ENCODE data around the gene SYPL2. TPM values are rescaled to one million over a fixed set of nuclear protein-coding genes. Genes with fewer than 3 reads are reported as not detected.
A peak's percentile ranks its signal among the peaks of the same experiment; 100 is the strongest.

The SYPL2 gene
- total and polyA plus RNA-seq, 9 donors = 0.31 to 5.1 (median 2.4) TPM

DNA sequence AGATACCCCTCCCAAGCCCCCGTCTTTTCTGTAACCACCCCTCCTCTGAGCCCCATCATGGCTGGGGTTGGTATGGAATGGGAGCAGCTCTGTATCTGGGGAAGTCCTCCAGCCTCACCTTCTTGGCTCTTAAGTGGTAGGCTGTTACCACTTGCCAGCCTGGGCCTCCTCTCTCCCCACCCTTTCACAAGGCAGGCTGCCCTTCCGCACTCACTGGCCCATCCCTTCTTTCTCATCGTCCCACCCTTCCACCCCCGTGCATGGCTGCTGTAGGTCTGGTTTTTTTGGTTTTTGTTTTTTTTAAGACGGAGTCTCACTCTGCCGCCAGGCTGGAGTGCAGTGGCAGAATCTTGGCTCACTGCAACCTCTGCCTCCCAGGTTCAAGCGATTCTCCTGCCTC lies 32.7 kb downstream of the SYPL2 start:
- intact Hi-C loops (cut with DNase I) = no loop called here
- TF ChIP-seq, protein P1, sequence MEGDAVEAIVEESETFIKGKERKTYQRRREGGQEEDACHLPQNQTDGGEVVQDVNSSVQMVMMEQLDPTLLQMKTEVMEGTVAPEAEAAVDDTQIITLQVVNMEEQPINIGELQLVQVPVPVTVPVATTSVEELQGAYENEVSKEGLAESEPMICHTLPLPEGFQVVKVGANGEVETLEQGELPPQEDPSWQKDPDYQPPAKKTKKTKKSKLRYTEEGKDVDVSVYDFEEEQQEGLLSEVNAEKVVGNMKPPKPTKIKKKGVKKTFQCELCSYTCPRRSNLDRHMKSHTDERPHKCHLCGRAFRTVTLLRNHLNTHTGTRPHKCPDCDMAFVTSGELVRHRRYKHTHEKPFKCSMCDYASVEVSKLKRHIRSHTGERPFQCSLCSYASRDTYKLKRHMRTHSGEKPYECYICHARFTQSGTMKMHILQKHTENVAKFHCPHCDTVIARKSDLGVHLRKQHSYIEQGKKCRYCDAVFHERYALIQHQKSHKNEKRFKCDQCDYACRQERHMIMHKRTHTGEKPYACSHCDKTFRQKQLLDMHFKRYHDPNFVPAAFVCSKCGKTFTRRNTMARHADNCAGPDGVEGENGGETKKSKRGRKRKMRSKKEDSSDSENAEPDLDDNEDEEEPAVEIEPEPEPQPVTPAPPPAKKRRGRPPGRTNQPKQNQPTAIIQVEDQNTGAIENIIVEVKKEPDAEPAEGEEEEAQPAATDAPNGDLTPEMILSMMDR (IDR thresholded peaks at IDR 0.05) = no peak
- no peak for TF ChIP-seq EP300 (IDR thresholded peaks at IDR 0.05)
- no peak for TF ChIP-seq POLR2A (IDR thresholded peaks at IDR 0.05)
- Histone ChIP-seq H3K27ac (peak overlapping the region in 1 of 2 donors; percentile 56), H3K4me1 (ENCODE audit: insufficient read depth) (peaks cover 21% of the 10 kb centered on the region), H3K9me3 (no peaks in the 10 kb centered on the region), H3K36me3 (no peaks in the 10 kb centered on the region), H3K27me3 (no peaks in the 10 kb centered on the region), H3K4me3 (no peak overlapping the region)
- DNase-seq = peak in 1 of 5 donors; percentile 34
- WGBS, 3 donors = 24 to 34% (median 26%) methylated on average over 7 of the region's 7 CpGs

- peaks cover 19% of the 10 kb centered on the region for H3K4me1 ChIP-seq (ENCODE audit: insufficient read depth)
These were observed 33.6 kb downstream of the SYPL2 start for GRCh38 chr1:109499661-109500536.

DNA sequence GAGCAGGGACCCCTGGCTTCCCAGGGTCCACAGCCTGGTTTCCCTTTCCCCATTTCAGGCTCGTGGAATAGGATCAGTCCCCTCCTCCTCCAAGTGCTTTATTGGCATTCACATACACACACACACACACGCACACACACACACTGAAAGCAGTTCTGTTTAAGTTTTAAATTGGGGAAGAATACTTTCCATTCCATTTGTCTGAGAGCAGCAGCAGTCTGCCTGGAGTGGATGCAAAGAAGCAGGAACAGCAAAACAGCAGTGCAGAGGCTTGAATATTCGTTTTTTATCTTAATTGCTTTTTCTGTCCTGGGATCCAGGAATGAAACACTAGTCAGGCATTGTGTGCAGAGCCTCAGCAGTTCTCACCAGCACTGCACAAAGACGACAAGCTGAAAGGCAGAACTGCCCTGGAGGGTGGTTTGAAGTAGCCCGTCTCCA lies 34.6 kb downstream of the SYPL2 start:
- intact Hi-C loops (cut with DNase I) = no loop called here
- no peak for TF ChIP-seq EP300 (IDR thresholded peaks at IDR 0.05)
- TF ChIP-seq, protein P1 (IDR thresholded peaks at IDR 0.05) = no peak
- no peak for TF ChIP-seq POLR2A (IDR thresholded peaks at IDR 0.05)
- Histone ChIP-seq H3K36me3 (no peaks in the 10 kb centered on the region), H3K27me3 (no peaks in the 10 kb centered on the region), H3K27ac (peak overlapping the region in 1 of 2 donors; percentile 60), H3K9me3 (no peaks in the 10 kb centered on the region), H3K4me3 (no peak overlapping the region), H3K4me1 (ENCODE audit: insufficient read depth) (peaks cover 19% of the 10 kb centered on the region)
- WGBS, 3 donors = 9 to 14% (median 12%) methylated on average over 5 of the region's 5 CpGs
- DNase-seq = peak in 3 of 5 donors; percentile 55 to 68 (median 62)

More at GRCh38 chr1:109499661-109500536, 33.6 kb downstream of the SYPL2 start:
- 39 to 49% (median 47%) methylated on average over 4 of the region's 4 CpGs for WGBS, 3 donors
- TF ChIP-seq, protein P1 (IDR thresholded peaks at IDR 0.05) = no peak
- TF ChIP-seq EP300 (IDR thresholded peaks at IDR 0.05) (no peak), POLR2A (IDR thresholded peaks at IDR 0.05) (no peak)
- Histone ChIP-seq H3K36me3 (no peaks in the 10 kb centered on the region), H3K4me3 (no peak overlapping the region), H3K9me3 (no peaks in the 10 kb centered on the region), H3K27ac (peak overlapping the region in 1 of 2 donors; percentile 60), H3K27me3 (no peaks in the 10 kb centered on the region)
- intact Hi-C loops (cut with DNase I) = no loop called here
- DNase-seq = no peak

DNA sequence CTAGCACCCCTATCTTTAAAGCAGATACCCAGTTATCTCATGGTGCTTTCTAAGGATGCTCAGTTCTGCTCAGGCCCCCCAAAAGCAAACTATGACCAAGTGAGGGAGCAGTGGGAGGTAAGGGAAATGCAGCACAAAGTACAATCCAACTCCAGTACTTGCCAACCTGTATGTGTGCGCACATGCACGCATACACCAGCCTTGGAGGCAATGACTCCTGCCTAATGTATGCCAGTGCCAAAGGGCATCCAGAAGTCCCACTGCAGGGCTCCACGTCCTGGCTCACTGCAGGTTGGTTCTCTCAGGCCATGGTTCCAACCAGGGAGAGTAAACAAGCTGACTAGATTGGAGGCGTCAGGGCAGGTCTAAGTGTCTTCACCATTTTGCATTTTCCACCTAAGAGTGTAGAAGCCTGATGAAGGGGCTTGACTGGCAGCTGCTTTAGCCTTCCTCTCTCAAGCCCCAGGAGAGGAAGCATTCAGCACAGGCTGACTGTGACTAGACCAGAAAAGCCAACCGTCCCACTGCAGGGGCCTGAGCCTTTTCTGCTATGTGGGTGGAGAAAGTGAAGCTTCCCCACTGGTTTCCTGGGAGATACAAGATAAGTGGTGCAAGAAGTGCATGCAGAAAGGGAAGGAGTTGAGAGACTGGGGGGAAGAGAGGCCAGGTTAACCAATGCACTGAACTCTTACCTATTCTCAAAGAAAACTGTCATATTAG lies 35.5 kb downstream of the SYPL2 start:
- Histone ChIP-seq H3K27ac (peak overlapping the region in 1 of 2 donors; percentile 17), H3K9me3 (no peaks in the 10 kb centered on the region), H3K4me1 (ENCODE audit: insufficient read depth) (peaks cover 19% of the 10 kb centered on the region), H3K27me3 (no peaks in the 10 kb centered on the region), H3K4me3 (no peak overlapping the region), H3K36me3 (no peaks in the 10 kb centered on the region)
- TF ChIP-seq POLR2A (IDR thresholded peaks at IDR 0.05) = no peak
- TF ChIP-seq, protein P1 (IDR thresholded peaks at IDR 0.05) = no peak
- no peak for TF ChIP-seq EP300 (IDR thresholded peaks at IDR 0.05)
- intact Hi-C loops (cut with DNase I) = no loop called here
- WGBS, 3 donors = 74 to 77% (median 75%) methylated on average over 5 of the region's 5 CpGs
- no peak for DNase-seq

Data from ovary (tissue), 9 donors.